HuH-7 (cell line): Measurements from ENCODE around the gene GPR162.

Experiments used
- DNase-seq: peaks from one replicate; pipeline ENCODE4 v3.0.0; 2011; ENCODE audit warnings: low spot score

The GPR162 gene

GRCh38 chr12:6822426-6823135, 960 bp downstream of the GPR162 start:
- no peak for DNase-seq

GRCh38 chr12:6823182-6824084, 1.8 kb downstream of the GPR162 start:
- no peak for DNase-seq

GRCh38 chr12:6824085-6824775, 2.6 kb downstream of the GPR162 start:
- DNase-seq, result no peak

DNA sequence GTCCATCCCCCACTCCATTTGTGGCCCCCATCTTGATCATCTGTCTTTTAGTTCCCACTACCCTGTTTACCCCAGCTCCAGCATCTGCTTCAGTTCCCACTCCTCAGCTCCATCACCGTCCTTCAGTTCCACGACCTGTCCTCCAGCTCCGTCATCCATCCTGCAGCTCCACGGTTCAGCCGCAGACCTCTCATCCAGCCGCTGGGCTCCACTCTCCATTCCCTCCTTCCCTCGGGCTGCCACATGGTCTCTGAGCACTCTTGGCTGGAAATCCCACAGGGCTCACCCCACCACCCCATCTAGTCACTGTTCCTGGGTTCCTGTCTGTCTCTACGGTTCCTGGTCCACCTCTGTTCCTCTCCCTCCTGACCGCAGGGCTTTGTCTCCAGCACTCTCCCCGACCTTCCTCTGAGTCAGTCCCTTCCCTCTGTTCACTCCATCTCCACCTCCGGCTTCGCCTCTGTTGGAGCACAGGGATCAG, 3.3 kb downstream of the GPR162 start:
- no peak for DNase-seq

GRCh38 chr12:6825398-6826124, 3.9 kb downstream of the GPR162 start:
- peak; percentile 97 for DNase-seq

- no peak for DNase-seq
Observed at GRCh38 chr12:6826125-6826733, 4.6 kb downstream of the GPR162 start.

- DNase-seq, result no peak
Observed at GRCh38 chr12:6826734-6827436, 5.3 kb downstream of the GPR162 start.

DNA sequence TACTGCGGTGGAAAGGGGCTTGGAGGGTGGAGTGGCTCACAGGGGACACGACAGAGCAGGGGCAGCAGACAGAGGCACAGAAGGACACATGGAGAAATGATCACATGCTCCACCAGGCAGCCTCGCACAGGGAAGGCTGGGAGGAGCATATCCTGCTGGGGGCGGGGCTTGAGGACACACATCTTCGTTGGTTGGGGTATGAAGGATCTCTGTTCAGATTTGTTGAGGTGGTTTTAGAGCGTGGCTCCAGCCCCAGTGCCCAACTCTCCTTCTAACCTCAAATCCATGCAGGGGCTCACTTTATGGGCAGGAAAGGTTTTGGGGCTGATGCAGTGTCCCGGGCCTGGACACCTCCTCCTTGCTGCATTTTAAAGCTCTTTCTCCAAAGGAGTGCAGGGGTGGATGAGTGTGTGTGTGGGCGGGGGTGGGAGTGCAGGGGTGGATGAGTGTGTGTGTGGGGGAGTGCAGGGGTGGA, 5.9 kb downstream of the GPR162 start:
- DNase-seq, result peak; percentile 98

DNA sequence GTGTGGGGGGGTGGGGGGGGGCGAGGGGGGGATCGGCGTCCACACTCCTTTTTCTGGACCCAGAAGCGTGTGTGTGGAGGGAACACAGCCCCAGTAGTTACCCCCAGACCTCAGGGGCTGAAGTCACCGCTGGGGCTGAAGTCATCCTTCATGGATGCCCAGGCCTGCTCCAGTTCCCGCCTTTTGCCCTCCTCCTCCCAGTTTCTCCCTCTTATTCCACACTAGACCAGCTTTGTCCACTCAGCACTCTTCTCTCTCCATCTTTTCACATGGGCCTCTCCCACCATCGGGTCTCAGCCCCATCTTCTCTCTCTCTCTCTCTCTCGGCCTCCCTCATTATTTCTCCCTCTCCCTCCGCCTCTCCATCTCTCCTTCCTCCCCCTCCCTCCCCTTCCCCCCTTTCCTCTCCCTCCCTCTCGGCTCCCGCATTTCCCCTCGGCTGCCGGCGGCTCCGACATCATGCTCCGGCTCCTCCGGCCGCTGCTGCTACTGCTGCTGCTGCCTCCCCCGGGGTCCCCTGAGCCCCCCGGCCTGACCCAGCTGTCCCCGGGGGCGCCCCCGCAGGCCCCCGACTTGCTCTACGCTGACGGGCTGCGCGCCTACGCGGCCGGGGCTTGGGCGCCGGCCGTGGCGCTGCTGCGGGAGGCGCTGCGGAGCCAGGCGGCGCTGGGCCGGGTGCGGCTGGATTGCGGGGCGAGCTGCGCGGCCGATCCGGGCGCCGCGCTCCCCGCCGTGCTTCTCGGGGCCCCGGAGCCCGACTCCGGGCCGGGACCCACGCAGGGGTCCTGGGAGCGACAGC, 6.6 kb downstream of the GPR162 start, which contains the start of gene P3H3:
Gene P3H3, plus strand, starts transcription at position 426 of the 799 bp plus-strand sequence. Its CDS starts 34 bp downstream, at position 460.
- DNase-seq, result peak; percentile 59

GRCh38 chr12:6828781-6829535, 7.3 kb downstream of the GPR162 start:
- peak; percentile 58 for DNase-seq

- peak; percentile 86 for DNase-seq
Observed at GRCh38 chr12:6829536-6830220, 8.1 kb downstream of the GPR162 start.

GRCh38 chr12:6830286-6830890, 8.8 kb downstream of the GPR162 start:
- no peak for DNase-seq

- no peak for DNase-seq
Observed at GRCh38 chr12:6830999-6831398, 9.4 kb downstream of the GPR162 start.

- no peak for DNase-seq
Observed at GRCh38 chr12:6831450-6831995, 9.9 kb downstream of the GPR162 start.

DNA sequence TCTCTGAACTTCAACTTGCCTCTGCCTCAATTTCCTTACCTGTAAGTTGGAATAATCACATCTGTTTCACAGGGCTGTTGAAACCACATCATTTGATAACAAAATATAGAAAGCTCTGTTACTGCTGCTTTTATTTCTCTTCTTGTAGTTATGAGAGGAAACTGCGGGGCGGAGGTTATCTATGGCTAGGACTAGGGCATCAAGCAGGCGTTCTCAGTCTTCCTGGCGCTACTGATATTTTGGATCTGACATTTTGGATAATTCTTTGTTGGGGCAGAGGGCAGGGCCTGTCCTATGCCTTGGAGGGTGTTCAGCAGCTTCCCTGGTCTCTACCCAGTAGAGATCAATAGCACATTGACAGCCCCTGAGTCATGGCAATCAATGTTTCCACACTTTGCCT, 10.5 kb downstream of the GPR162 start:
- no peak for DNase-seq

DNA sequence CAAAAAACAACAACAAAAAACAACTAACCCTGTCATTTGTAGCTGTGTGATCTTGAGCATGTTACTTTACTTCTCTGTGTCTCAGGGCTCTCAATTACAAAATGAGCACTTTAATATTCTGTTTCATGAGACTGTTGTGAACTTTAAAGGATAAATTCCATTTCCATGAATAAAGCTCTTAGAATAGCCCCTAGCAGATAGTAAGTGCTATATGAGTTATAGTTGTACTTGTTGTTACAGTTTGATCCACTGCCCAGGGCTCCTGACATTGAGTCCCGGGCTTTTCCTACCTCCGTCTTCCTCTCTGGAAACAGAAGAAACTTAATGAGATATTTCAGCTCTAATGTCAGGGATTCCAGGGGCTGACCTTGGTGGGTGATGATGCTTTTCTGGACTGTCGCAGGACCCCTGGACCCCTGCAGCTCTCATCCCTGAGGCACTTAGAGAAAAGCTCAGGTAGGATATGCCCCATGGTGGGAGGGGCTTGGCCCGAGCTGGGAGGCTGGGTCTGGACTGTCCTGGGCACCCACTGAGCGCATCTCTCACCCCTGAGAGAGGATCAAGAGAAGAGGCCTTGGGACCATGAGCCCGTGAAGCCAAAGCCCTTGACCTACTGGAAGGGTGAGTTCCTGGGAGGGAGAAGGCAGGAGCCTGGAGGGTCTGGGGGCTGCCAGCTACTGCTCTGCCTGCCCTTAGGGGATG, 11.7 kb downstream of the GPR162 start:
- DNase-seq, result no peak

- no peak for DNase-seq
Observed at GRCh38 chr12:6834254-6834653, 12.6 kb downstream of the GPR162 start.
